Measurements from ENCODE around the gene CLDN7.
A peak's percentile ranks its signal among the peaks of the same experiment; 100 is the strongest.

The CLDN7 gene

GRCh38 chr17:7306911-7307685, 44.8 kb upstream of the CLDN7 start, which contains the start of gene EIF5A:
Gene EIF5A, plus strand, starts transcription at chr17:7307628. Its CDS starts 2,008 bp downstream, at chr17:7309636.
- in situ Hi-C loops (cut with HindIII; ENCODE audit: low sequenced_read_pairs), result no loop called here
- TF ChIP-seq, protein P1, sequence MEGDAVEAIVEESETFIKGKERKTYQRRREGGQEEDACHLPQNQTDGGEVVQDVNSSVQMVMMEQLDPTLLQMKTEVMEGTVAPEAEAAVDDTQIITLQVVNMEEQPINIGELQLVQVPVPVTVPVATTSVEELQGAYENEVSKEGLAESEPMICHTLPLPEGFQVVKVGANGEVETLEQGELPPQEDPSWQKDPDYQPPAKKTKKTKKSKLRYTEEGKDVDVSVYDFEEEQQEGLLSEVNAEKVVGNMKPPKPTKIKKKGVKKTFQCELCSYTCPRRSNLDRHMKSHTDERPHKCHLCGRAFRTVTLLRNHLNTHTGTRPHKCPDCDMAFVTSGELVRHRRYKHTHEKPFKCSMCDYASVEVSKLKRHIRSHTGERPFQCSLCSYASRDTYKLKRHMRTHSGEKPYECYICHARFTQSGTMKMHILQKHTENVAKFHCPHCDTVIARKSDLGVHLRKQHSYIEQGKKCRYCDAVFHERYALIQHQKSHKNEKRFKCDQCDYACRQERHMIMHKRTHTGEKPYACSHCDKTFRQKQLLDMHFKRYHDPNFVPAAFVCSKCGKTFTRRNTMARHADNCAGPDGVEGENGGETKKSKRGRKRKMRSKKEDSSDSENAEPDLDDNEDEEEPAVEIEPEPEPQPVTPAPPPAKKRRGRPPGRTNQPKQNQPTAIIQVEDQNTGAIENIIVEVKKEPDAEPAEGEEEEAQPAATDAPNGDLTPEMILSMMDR (IDR thresholded peaks at IDR 0.05; ENCODE audit: low read depth, low read length), result no peak
- DNase-seq (ENCODE audit: low read depth, low spot score), result peak; percentile 100
- H3K4me3 ChIP-seq (ENCODE audit: low read depth, low read length), result peak within 1 kb of the TSS; percentile 88

- H3K4me3 ChIP-seq (ENCODE audit: low read depth, low read length), result no peak overlapping the region
- TF ChIP-seq, protein P1 (IDR thresholded peaks at IDR 0.05; ENCODE audit: low read depth, low read length), result no peak
- in situ Hi-C loops (cut with HindIII; ENCODE audit: low sequenced_read_pairs), result no loop called here
Measured at GRCh38 chr17:7304179-7304578, 41.9 kb upstream of the CLDN7 start.

GRCh38 chr17:7296189-7296861, 34.0 kb upstream of the CLDN7 start:
- in situ Hi-C loops (cut with HindIII; ENCODE audit: low sequenced_read_pairs), result no loop called here
- TF ChIP-seq, protein P1 (IDR thresholded peaks at IDR 0.05; ENCODE audit: low read depth, low read length), result peak; percentile 85
- peak; percentile 68 for DNase-seq (ENCODE audit: low read depth, low spot score)
- no peak overlapping the region for H3K4me3 ChIP-seq (ENCODE audit: low read depth, low read length)

More at GRCh38 chr17:7304179-7304578, 41.9 kb upstream of the CLDN7 start:
- no peak for DNase-seq (ENCODE audit: low read depth, low spot score)

- TF ChIP-seq, protein P1 (IDR thresholded peaks at IDR 0.05; ENCODE audit: low read depth, low read length), result no peak
- no peak overlapping the region for H3K4me3 ChIP-seq (ENCODE audit: low read depth, low read length)
Measured at GRCh38 chr17:7295230-7296180, 33.2 kb upstream of the CLDN7 start.

DNA sequence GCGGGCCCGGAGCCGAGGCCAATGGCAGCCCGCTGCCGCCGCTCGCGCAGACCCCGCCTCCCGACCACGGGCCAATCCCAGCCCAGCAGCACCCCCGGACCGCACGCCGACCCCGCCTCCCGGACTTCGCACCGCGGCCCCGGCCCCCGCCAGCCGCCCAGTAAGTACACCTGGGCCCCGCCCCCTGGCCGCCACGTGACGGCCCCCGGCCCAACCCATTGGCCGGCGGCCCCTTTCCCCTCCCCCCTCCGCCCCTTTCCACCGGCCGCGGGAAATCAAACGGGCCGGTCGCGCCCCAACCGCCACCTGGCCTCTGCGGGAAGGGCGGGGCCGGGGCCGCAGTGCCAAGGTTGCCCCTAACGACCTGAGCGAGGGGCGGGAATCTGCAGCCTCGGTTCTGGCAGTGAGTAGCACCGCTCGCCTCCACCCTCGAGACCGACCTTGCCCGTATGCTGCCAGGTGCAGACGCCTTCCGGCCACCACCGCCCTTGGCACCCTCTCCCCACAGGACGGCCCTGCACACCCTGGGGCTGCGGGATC, 32.4 kb upstream of the CLDN7 start, which contains the start of gene YBX2:
YBX2 (minus strand) TSS at position 26 of the 540 bp plus-strand sequence. CDS start 139 bp downstream, outside the sequence.
- in situ Hi-C loops (cut with HindIII; ENCODE audit: low sequenced_read_pairs), result no loop called here
- TF ChIP-seq, protein P1 (IDR thresholded peaks at IDR 0.05; ENCODE audit: low read depth, low read length), result no peak
- peak within 1 kb of the TSS; percentile 12 for H3K4me3 ChIP-seq (ENCODE audit: low read depth, low read length)
- DNase-seq (ENCODE audit: low read depth, low spot score), result no peak

More at GRCh38 chr17:7295230-7296180, 33.2 kb upstream of the CLDN7 start:
- in situ Hi-C loops (cut with HindIII; ENCODE audit: low sequenced_read_pairs), result no loop called here
- DNase-seq (ENCODE audit: low read depth, low spot score), result no peak
